Cardiac muscle cell (in vitro differentiated cells and primary cell): Measurements from ENCODE around the gene ZNF823. TPM values are rescaled to one million over a fixed set of nuclear protein-coding genes. Genes with fewer than 3 reads are reported as not detected.

Experiments
- DNase-seq, 2 donors: peaks; one replicate each; pipeline versions ENCODE4 v3.0.0 to v3.0.0-alpha.2; 2010 to 2017; ENCODE audit warnings: low read depth in 1 of 2, low spot score in 1 of 2
- H3K27ac ChIP-seq: fragments of 200-600 bp; sonication (generic); 2 replicates; pipeline ENCODE4 v1.5.1; 2016
- H3K27me3 ChIP-seq: fragments of 200-600 bp; sonication (generic); 2 replicates; pipeline ENCODE4 v1.6.0; 2016; ENCODE audit warnings: control low read depth
- H3K36me3 ChIP-seq: fragments of 200-600 bp; sonication (generic); 2 replicates; pipeline ENCODE4 v1.5.1; 2016; ENCODE audit warnings: control low read depth
- H3K4me1 ChIP-seq: fragments of 200-600 bp; sonication (generic); 2 replicates; pipeline ENCODE4 v1.8.1; 2017; ENCODE audit warnings: low read depth, mild to moderate bottlenecking, mixed run types
- H3K4me3 ChIP-seq: fragments of 200-600 bp; sonication (generic); 2 replicates; pipeline ENCODE4 v1.5.1; 2016; ENCODE audit warnings: mild to moderate bottlenecking
- H3K9me3 ChIP-seq: fragments of 200-600 bp; sonication (generic); 2 replicates; pipeline ENCODE4 v1.5.1; 2017; ENCODE audit warnings: low read depth, mild to moderate bottlenecking, control low read depth
- polyA plus RNA-seq: library from polyadenylated mRNA; unstranded; fragments of >200 nt; fragmentation: Nextera tagmentation; extraction: Ambion mirVana; gene quantifications from 2 replicates; pipeline ENCODE4 v1.2.1, GENCODE V29; 2016
- total RNA-seq: library from RNA; depleted of rRNA; stranded (reverse); fragments of >200 nt; gene quantifications from 2 replicates; pipeline ENCODE4 v1.2.3, GENCODE V29; 2016
- TF ChIP-seq, protein P1 (sequence below): IDR thresholded peaks from 2 replicates; pipeline ENCODE4 v1.5.1; 2012; ENCODE audit warnings: low read depth, mild to moderate bottlenecking, low read length

The ZNF823 gene
- total and polyA plus RNA-seq, 2 experiments from 2014 or later = 4.7 to 7.6 TPM

DNA sequence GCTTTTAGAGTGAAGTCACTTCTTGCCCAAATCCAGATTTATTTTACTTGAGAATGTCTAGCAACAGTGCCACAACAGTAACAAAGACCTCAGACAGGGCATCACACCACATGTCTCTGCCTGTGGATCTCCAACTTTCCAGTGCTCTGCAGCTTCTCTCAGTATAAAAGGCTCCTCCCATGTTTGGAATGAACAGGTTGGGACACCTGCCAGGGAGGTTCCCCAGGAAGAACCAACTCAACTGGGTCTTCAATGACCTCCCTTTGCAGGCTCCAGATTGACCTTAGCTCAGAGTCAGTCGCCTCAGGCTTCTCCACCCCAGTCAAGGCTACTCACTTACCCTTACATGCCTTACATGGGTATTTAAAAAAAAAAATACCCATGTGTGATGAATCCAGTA lies 3.4 kb downstream of the ZNF823 start:
- no peak overlapping the region for H3K4me3 ChIP-seq
- H3K36me3 ChIP-seq = peaks cover 3% of the 10 kb centered on the region
- H3K4me1 ChIP-seq = peaks cover 5% of the 10 kb centered on the region
- H3K27ac ChIP-seq = no peak overlapping the region
- no peak for DNase-seq
- H3K27me3 ChIP-seq = no peaks in the 10 kb centered on the region
- no peaks in the 10 kb centered on the region for H3K9me3 ChIP-seq
- TF ChIP-seq, protein P1, sequence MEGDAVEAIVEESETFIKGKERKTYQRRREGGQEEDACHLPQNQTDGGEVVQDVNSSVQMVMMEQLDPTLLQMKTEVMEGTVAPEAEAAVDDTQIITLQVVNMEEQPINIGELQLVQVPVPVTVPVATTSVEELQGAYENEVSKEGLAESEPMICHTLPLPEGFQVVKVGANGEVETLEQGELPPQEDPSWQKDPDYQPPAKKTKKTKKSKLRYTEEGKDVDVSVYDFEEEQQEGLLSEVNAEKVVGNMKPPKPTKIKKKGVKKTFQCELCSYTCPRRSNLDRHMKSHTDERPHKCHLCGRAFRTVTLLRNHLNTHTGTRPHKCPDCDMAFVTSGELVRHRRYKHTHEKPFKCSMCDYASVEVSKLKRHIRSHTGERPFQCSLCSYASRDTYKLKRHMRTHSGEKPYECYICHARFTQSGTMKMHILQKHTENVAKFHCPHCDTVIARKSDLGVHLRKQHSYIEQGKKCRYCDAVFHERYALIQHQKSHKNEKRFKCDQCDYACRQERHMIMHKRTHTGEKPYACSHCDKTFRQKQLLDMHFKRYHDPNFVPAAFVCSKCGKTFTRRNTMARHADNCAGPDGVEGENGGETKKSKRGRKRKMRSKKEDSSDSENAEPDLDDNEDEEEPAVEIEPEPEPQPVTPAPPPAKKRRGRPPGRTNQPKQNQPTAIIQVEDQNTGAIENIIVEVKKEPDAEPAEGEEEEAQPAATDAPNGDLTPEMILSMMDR = no peak

DNA sequence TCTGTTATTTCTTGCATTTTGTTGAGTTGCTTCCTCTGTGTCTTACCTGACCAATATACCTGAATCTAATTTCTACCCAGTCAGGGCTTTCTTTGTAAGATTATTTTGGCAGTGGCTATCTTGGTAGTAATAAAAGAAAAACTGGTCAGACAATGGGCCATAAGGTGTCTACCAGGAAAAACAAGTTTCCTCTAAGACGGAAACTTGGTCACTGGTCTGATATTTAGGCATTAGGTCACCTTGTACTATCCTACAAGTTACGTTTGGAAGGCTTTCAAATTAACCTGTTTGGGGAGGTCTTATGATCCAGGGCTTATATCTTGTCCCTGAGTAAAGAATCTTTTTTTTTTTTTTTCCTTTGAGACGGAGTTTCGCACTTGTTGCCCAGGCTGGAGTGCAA lies 9.2 kb downstream of the ZNF823 start:
- Histone ChIP-seq H3K9me3 (no peaks in the 10 kb centered on the region), H3K36me3 (peaks cover 5% of the 10 kb centered on the region), H3K27me3 (no peaks in the 10 kb centered on the region), H3K4me3 (no peak overlapping the region), H3K4me1 (no peaks in the 10 kb centered on the region), H3K27ac (no peak overlapping the region)
- TF ChIP-seq, protein P1 = no peak
- no peak for DNase-seq

DNA sequence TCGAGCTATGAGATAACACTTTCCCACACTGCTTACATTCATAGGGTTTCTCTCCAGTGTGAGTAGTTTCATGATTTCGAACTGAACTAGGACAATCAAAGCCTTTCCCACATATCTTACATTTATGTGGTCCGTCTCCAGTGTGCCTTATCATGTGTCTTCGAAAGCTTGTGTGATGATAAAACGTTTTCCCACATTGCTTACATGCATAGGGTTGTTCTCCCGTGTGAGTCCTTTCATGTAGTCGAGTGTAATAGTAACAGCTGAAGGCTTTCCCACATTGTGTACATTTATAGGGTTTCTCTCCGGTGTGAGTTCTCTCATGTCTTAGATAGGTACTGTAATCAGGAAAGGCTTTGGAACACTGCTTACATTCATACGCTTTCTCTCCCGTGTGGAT lies 16.3 kb downstream of the ZNF823 start:
- no peaks in the 10 kb centered on the region for H3K9me3 ChIP-seq

GRCh38 chr19:11721681-11722080 lies 17.1 kb downstream of the ZNF823 start:
- Histone ChIP-seq H3K9me3 (no peaks in the 10 kb centered on the region), H3K4me3 (no peak overlapping the region), H3K27ac (no peak overlapping the region), H3K27me3 (no peaks in the 10 kb centered on the region), H3K36me3 (peaks cover 18% of the 10 kb centered on the region), H3K4me1 (no peaks in the 10 kb centered on the region)
- TF ChIP-seq, protein P1 = no peak
- no peak for DNase-seq

More for the DNA sequence above, 16.3 kb downstream of the ZNF823 start:
- Histone ChIP-seq H3K36me3 (peaks cover 18% of the 10 kb centered on the region), H3K27me3 (no peaks in the 10 kb centered on the region), H3K4me1 (no peaks in the 10 kb centered on the region), H3K27ac (no peak overlapping the region), H3K4me3 (no peak overlapping the region)
- TF ChIP-seq, protein P1 = no peak
- no peak for DNase-seq

- DNase-seq = no peak
- Histone ChIP-seq H3K27ac (no peak overlapping the region), H3K9me3 (no peaks in the 10 kb centered on the region), H3K36me3 (no peaks in the 10 kb centered on the region), H3K4me3 (no peak overlapping the region), H3K4me1 (no peaks in the 10 kb centered on the region), H3K27me3 (no peaks in the 10 kb centered on the region)
- TF ChIP-seq, protein P1 = no peak
These were observed 28.4 kb downstream of the ZNF823 start for GRCh38 chr19:11710313-11710712.

GRCh38 chr19:11708457-11708856 lies 30.3 kb downstream of the ZNF823 start:
- no peak for DNase-seq
- Histone ChIP-seq H3K4me3 (no peak overlapping the region), H3K4me1 (no peaks in the 10 kb centered on the region), H3K36me3 (no peaks in the 10 kb centered on the region), H3K9me3 (no peaks in the 10 kb centered on the region), H3K27me3 (no peaks in the 10 kb centered on the region), H3K27ac (no peak overlapping the region)
- TF ChIP-seq, protein P1 = no peak
